Upper lobe of right lung (tissue), 1 donor: ENCODE results near the gene DIPK1C. TPM values are rescaled to one million over a fixed set of nuclear protein-coding genes. Genes with fewer than 3 reads are reported as not detected.

ENCODE experiments used
- ATAC-seq: fragments of 200-7000 bp; cut with Tn5 transposase; one replicate; pipeline ENCODE4 v1.9.1; 2020; ENCODE audit warnings: mild to moderate bottlenecking, moderate library complexity
- DNase-seq: peaks from one replicate; pipeline ENCODE4 v3.0.0-alpha.2; 2020
- H3K27ac ChIP-seq: fragments of 200-600 bp; one replicate; pipeline ENCODE4 v1.8.0; 2022
- H3K27me3 ChIP-seq: fragments of 200-600 bp; one replicate; pipeline ENCODE4 v1.8.0; 2022; ENCODE audit warnings: mild to moderate bottlenecking
- H3K36me3 ChIP-seq: fragments of 200-600 bp; one replicate; pipeline ENCODE4 v1.8.0; 2022
- H3K4me1 ChIP-seq: fragments of 200-600 bp; one replicate; pipeline ENCODE4 v1.8.0; 2022
- H3K4me3 ChIP-seq: fragments of 200-600 bp; one replicate; pipeline ENCODE4 v1.8.0; 2022; ENCODE audit warnings: mild to moderate bottlenecking
- H3K9me3 ChIP-seq: fragments of 200-600 bp; one replicate; pipeline ENCODE4 v1.8.0; 2022
- CTCF ChIP-seq: fragments of 200-600 bp; IDR thresholded peaks from one replicate; pipeline ENCODE4 v1.8.0; 2022; ENCODE audit warnings: antibody characterized with exemption
- intact Hi-C: fragments of 100-400 bp; cut with DNase I; formaldehyde crosslinking; loops from one replicate; pipeline ENCODE4 v1.11.0; 2022
- total RNA-seq: library from RNA; stranded (reverse); fragmentation: NEBNext Ultra II Directional; extraction: Animal tissue kit (Norgen Biotek cat#: 25700); gene quantifications from one replicate; pipeline ENCODE4 v1.2.1, GENCODE V29; 2021
- donor health status: DM: no; HTN: yes; CAD: no; lungs with severe emphysema.

The DIPK1C gene
- total RNA-seq, 1 donor from 2014 or later, result not detected

- DNase-seq (no peak), ATAC-seq (no peak)
- H3K4me1 ChIP-seq, result no peaks in the 10 kb centered on the region
- no peaks in the 10 kb centered on the region for H3K36me3 ChIP-seq
- H3K9me3 ChIP-seq, result no peaks in the 10 kb centered on the region
- TF ChIP-seq CTCF, result no peak
- no peak overlapping the region for H3K4me3 ChIP-seq
- H3K27me3 ChIP-seq, result peaks cover 4% of the 10 kb centered on the region
- no peak overlapping the region for H3K27ac ChIP-seq
- intact Hi-C loops, result no loop called here
Observed at GRCh38 chr18:74412116-74412880, 44.8 kb downstream of the DIPK1C start.

GRCh38 chr18:74411475-74411874 is 45.6 kb downstream of the DIPK1C start:
- Histone ChIP-seq H3K27me3 (peaks cover 4% of the 10 kb centered on the region), H3K27ac (no peak overlapping the region), H3K4me1 (no peaks in the 10 kb centered on the region), H3K9me3 (no peaks in the 10 kb centered on the region), H3K36me3 (no peaks in the 10 kb centered on the region), H3K4me3 (no peak overlapping the region)
- no peak for TF ChIP-seq CTCF
- no peak for ATAC-seq
- intact Hi-C loops, result no loop called here
- DNase-seq, result no peak

- Histone ChIP-seq H3K4me1 (no peaks in the 10 kb centered on the region), H3K4me3 (no peak overlapping the region), H3K27ac (no peak overlapping the region), H3K27me3 (peaks cover 4% of the 10 kb centered on the region), H3K9me3 (no peaks in the 10 kb centered on the region), H3K36me3 (no peaks in the 10 kb centered on the region)
- ATAC-seq (no peak), DNase-seq (no peak)
- no peak for TF ChIP-seq CTCF
- intact Hi-C loops, result no loop called here
Observed at GRCh38 chr18:74410441-74410992, 46.6 kb downstream of the DIPK1C start.

GRCh38 chr18:74407888-74408287 is 49.2 kb downstream of the DIPK1C start:
- Histone ChIP-seq H3K9me3 (no peaks in the 10 kb centered on the region), H3K27ac (no peak overlapping the region), H3K4me1 (no peaks in the 10 kb centered on the region), H3K36me3 (no peaks in the 10 kb centered on the region), H3K27me3 (peaks cover 4% of the 10 kb centered on the region), H3K4me3 (no peak overlapping the region)
- TF ChIP-seq CTCF, result no peak
- ATAC-seq, result no peak
- DNase-seq, result no peak
- intact Hi-C loops, result no loop called here

GRCh38 chr18:74402806-74403433 is 54.2 kb downstream of the DIPK1C start:
- H3K27me3 ChIP-seq, result no peaks in the 10 kb centered on the region
- no peaks in the 10 kb centered on the region for H3K4me1 ChIP-seq
- H3K27ac ChIP-seq, result no peak overlapping the region
- intact Hi-C loops, result no loop called here
- ATAC-seq, result peak; percentile 85
- H3K4me3 ChIP-seq, result no peak overlapping the region
- TF ChIP-seq CTCF, result no peak
- no peaks in the 10 kb centered on the region for H3K9me3 ChIP-seq
- no peak for DNase-seq
- no peaks in the 10 kb centered on the region for H3K36me3 ChIP-seq
